Caco-2 (cell line): ENCODE results near the gene NANOS3. TPM values are rescaled to one million over a fixed set of nuclear protein-coding genes. Genes with fewer than 3 reads are reported as not detected.

Source experiments
- BruUV-seq: library from RNA; stranded (reverse); fragments of 400-500 nt; replicated peaks from 2 replicates; lab custom pipeline; 2021; lab: Mats Ljungman, UMichigan
- CTCF ChIA-PET: fragments of 300-600 bp; sonication (Branson Sonifier 250); formaldehyde crosslinking; loops from one replicate; lab custom pipeline; 2022; ENCODE audit warnings: antibody characterized with exemption; lab: Charles Lee
- POLR2A ChIA-PET: fragments of 300-600 bp; sonication (Branson Sonifier 250); formaldehyde crosslinking; loops from one replicate; lab custom pipeline; 2022; ENCODE audit warnings: antibody characterized with exemption; lab: Charles Lee
- DNase-seq, 2 experiments: peaks; one replicate each; pipeline versions ENCODE4 v3.0.0 to v3.0.0-alpha.2; 2020 to 2022
- H3K27me3 ChIP-seq: replicated peaks from 2 replicates; pipeline ENCODE4 v1.6.0; 2011; ENCODE audit warnings: low read length; ENCODE audit not compliant: control insufficient read depth, insufficient read depth
- H3K36me3 ChIP-seq: 2 replicates; pipeline ENCODE4 v1.5.1; 2011; ENCODE audit warnings: low read length; ENCODE audit not compliant: control insufficient read depth, insufficient read depth
- H3K4me1 ChIP-seq: fragments of 250-450 bp; sonication (Bioruptor Pico); 2 replicates; pipeline ENCODE4 v1.5.1; 2020; ENCODE audit warnings: mild to moderate bottlenecking
- H3K4me3 ChIP-seq: 2 replicates; pipeline ENCODE4 v1.5.1; 2011; ENCODE audit warnings: low read depth, mild to moderate bottlenecking, control low read depth, low read length
- H3K9me3 ChIP-seq: fragments of 250-450 bp; sonication (Bioruptor Pico); 2 replicates; pipeline ENCODE4 v1.5.1; 2020; ENCODE audit warnings: mild to moderate bottlenecking, moderate library complexity
- H3K27ac Mint-ChIP-seq: one replicate; pipeline ENCODE4 v1.8.0; 2022; ENCODE audit warnings: mixed read lengths; ENCODE audit not compliant: unreplicated experiment
- H3K27me3 Mint-ChIP-seq: one replicate; pipeline ENCODE4 v1.8.0; 2022; ENCODE audit warnings: mixed read lengths; ENCODE audit not compliant: insufficient read depth, unreplicated experiment
- H3K36me3 Mint-ChIP-seq: one replicate; pipeline ENCODE4 v1.8.0; 2022; ENCODE audit warnings: mild to moderate bottlenecking, mixed read lengths; ENCODE audit not compliant: insufficient read depth, unreplicated experiment
- H3K4me1 Mint-ChIP-seq: one replicate; pipeline ENCODE4 v1.8.0; 2022; ENCODE audit warnings: low read depth, mixed read lengths; ENCODE audit not compliant: unreplicated experiment
- H3K4me3 Mint-ChIP-seq: one replicate; pipeline ENCODE4 v1.8.0; 2022; ENCODE audit warnings: mild to moderate bottlenecking, moderate library complexity, mixed read lengths; ENCODE audit not compliant: unreplicated experiment
- H3K9me3 Mint-ChIP-seq: one replicate; pipeline ENCODE4 v1.8.0; 2022; ENCODE audit warnings: mixed read lengths; ENCODE audit not compliant: unreplicated experiment
- CTCF ChIP-seq, 2 experiments: fragments of 200-600 bp in 1 of 2; IDR thresholded peaks; 1 replicate in 1 of 2; 2 replicates in 1 of 2; pipeline versions ENCODE4 v1.5.1 to v1.8.0; 2011 to 2022; ENCODE audit warnings: antibody characterized with exemption in 1 of 2, control low read depth in 1 of 2, inconsistent platforms in 1 of 2, low read depth in 1 of 2, low read length in 1 of 2, mild to moderate bottlenecking in 1 of 2, moderate library complexity in 1 of 2; ENCODE audit not compliant: insufficient read depth in 1 of 2, severe bottlenecking in 1 of 2, unreplicated experiment in 1 of 2
- intact Hi-C: fragments of 100-400 bp; cut with micrococcal nuclease; formaldehyde crosslinking; loops from one replicate; pipeline ENCODE4 v1.10.0; 2022; ENCODE audit not compliant: unreplicated experiment
- total RNA-seq: library from RNA; stranded (reverse); gene quantifications from 2 replicates; pipeline ENCODE4 v1.2.3, GENCODE V29; 2022

Gene NANOS3
- total RNA-seq, 1 experiment from 2014 or later: not detected

- TF ChIP-seq CTCF (IDR thresholded peaks at IDR 0.05; ENCODE audit: insufficient read depth in 1 of 2, low read depth in 1 of 2, low read length in 1 of 2, severe bottlenecking in 1 of 2, unreplicated experiment in 1 of 2): no peak
- no peaks in the 10 kb centered on the region for H3K27me3 Mint-ChIP-seq
- H3K9me3 Mint-ChIP-seq: no peaks in the 10 kb centered on the region
- Histone ChIP-seq H3K9me3 (no peaks in the 10 kb centered on the region), H3K27me3 (no peaks in the 10 kb centered on the region), H3K4me1 (peaks cover 27% of the 10 kb centered on the region), H3K4me3 (no peak overlapping the region), H3K36me3 (no peaks in the 10 kb centered on the region; the same call in 1 of the 2 replicates)
- intact Hi-C loops: no loop called here
- H3K4me3 Mint-ChIP-seq: no peak overlapping the region
- ChIA-PET POLR2A (no interaction called here), CTCF (no interaction called here)
- H3K4me1 Mint-ChIP-seq: peaks cover 7% of the 10 kb centered on the region
- H3K36me3 Mint-ChIP-seq: peaks cover 49% of the 10 kb centered on the region
- DNase-seq: no peak
- no TSS peak for BruUV-seq
- no peak overlapping the region for H3K27ac Mint-ChIP-seq
These were observed 37.6 kb upstream of the NANOS3 start for GRCh38 chr19:13839130-13839937.

- Mint-ChIP-seq H3K9me3 (no peaks in the 10 kb centered on the region), H3K4me1 (peaks cover 11% of the 10 kb centered on the region), H3K27me3 (no peaks in the 10 kb centered on the region), H3K36me3 (peaks cover 43% of the 10 kb centered on the region), H3K4me3 (peak overlapping the region; percentile 86), H3K27ac (peak overlapping the region; percentile 61)
- DNase-seq: no peak
- H3K4me3 ChIP-seq: no peak overlapping the region
- intact Hi-C loops: loop anchor here (10.0 kb wide), 1 partner anchor 45 kb away; the partner anchor contains the start of gene ZSWIM4
- no peaks in the 10 kb centered on the region for H3K27me3 ChIP-seq
- H3K4me1 ChIP-seq: peaks cover 32% of the 10 kb centered on the region
- ChIA-PET CTCF (no interaction called here), POLR2A (no interaction called here)
- no peak for TF ChIP-seq CTCF (IDR thresholded peaks at IDR 0.05; ENCODE audit: insufficient read depth in 1 of 2, low read depth in 1 of 2, low read length in 1 of 2, severe bottlenecking in 1 of 2, unreplicated experiment in 1 of 2)
- BruUV-seq: no TSS peak
- H3K9me3 ChIP-seq: no peaks in the 10 kb centered on the region
- H3K36me3 ChIP-seq: no peaks in the 10 kb centered on the region; the same call in 1 of the 2 replicates
These were observed 37.0 kb upstream of the NANOS3 start for GRCh38 chr19:13839938-13840304.

GRCh38 chr19:13840305-13841085 is 36.4 kb upstream of the NANOS3 start:
- Mint-ChIP-seq H3K9me3 (no peaks in the 10 kb centered on the region), H3K4me1 (peaks cover 16% of the 10 kb centered on the region), H3K4me3 (peak overlapping the region; percentile 86), H3K27ac (peak overlapping the region; percentile 61), H3K36me3 (peaks cover 40% of the 10 kb centered on the region), H3K27me3 (no peaks in the 10 kb centered on the region)
- TF ChIP-seq CTCF (IDR thresholded peaks at IDR 0.05; ENCODE audit: insufficient read depth in 1 of 2, low read depth in 1 of 2, low read length in 1 of 2, severe bottlenecking in 1 of 2, unreplicated experiment in 1 of 2): no peak
- H3K4me1 ChIP-seq: peaks cover 36% of the 10 kb centered on the region
- no TSS peak for BruUV-seq
- H3K36me3 ChIP-seq: no peaks in the 10 kb centered on the region; the same call in 1 of the 2 replicates
- no peak for DNase-seq
- H3K9me3 ChIP-seq: no peaks in the 10 kb centered on the region
- POLR2A ChIA-PET: interaction anchor here (0.5 kb wide), 1 partner anchor 241 kb away, joined by 3 read pairs; no protein-coding TSS in a partner anchor
- H3K27me3 ChIP-seq: no peaks in the 10 kb centered on the region
- CTCF ChIA-PET: no interaction called here
- no peak overlapping the region for H3K4me3 ChIP-seq
- intact Hi-C loops: loop anchor here (10.0 kb wide), 1 partner anchor 46 kb away; the partner anchor contains the start of gene ZSWIM4
